Measurements from ENCODE around the gene ENHO.

Gene ENHO

GRCh38 chr9:34520505-34521385, 2.0 kb downstream of the ENHO start:
- peaks cover 2 to 33% (median 23%) of the 10 kb centered on the region in 5 donors for H3K4me1 ChIP-seq (ENCODE audit: control insufficient read depth in 5 of 5, insufficient read depth in 5 of 5, low read length in 5 of 5)
- no peaks in the 10 kb centered on the region for H3K36me3 ChIP-seq (ENCODE audit: control insufficient read depth in 5 of 5, insufficient read depth in 5 of 5, low read length in 5 of 5)
- peaks cover 0 to 5% (median 4%) of the 10 kb centered on the region in 5 donors for H3K27me3 ChIP-seq (ENCODE audit: control insufficient read depth in 5 of 5, insufficient read depth in 4 of 5, low read length in 5 of 5)
- no peak overlapping the region for H3K27ac ChIP-seq (ENCODE audit: low read depth, low read length)
- H3K4me3 ChIP-seq (ENCODE audit: low read depth in 1 of 5, low read length in 5 of 5): no peak overlapping the region
- no peak overlapping the region for H3K9ac ChIP-seq (ENCODE audit: low read length in 5 of 5)
- no peaks in the 10 kb centered on the region for H3K9me3 ChIP-seq (ENCODE audit: control insufficient read depth in 5 of 5, low read length in 5 of 5)

DNA sequence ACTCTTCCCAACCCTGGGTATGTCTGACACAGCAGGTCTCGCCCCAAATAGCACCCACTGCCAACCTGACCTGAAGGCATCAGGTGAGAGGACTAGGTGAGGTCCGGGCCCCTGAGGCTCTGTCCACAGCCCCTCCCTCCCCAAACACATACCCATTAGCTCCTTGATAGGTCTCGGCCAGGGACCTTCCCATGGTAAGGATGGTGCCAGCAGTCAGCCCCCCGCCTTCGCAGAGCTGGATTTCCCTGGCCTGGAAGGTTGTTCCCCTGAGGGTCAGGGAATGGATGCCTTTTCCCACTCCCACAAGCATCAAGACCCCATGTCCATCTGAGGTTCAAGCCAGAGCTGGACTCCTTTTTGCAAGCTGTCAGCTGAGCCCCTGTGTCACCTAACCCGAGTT, 2.7 kb downstream of the ENHO start:
- Histone ChIP-seq H3K4me3 (ENCODE audit: low read depth in 1 of 5, low read length in 5 of 5) (no peak overlapping the region), H3K27me3 (ENCODE audit: control insufficient read depth in 5 of 5, insufficient read depth in 4 of 5, low read length in 5 of 5) (peaks cover 0 to 5% (median 4%) of the 10 kb centered on the region in 5 donors), H3K36me3 (ENCODE audit: control insufficient read depth in 5 of 5, insufficient read depth in 5 of 5, low read length in 5 of 5) (no peaks in the 10 kb centered on the region), H3K4me1 (ENCODE audit: control insufficient read depth in 5 of 5, insufficient read depth in 5 of 5, low read length in 5 of 5) (peaks cover 2 to 33% (median 23%) of the 10 kb centered on the region in 5 donors), H3K9ac (ENCODE audit: low read length in 5 of 5) (no peak overlapping the region), H3K9me3 (ENCODE audit: control insufficient read depth in 5 of 5, low read length in 5 of 5) (no peaks in the 10 kb centered on the region), H3K27ac (ENCODE audit: low read depth, low read length) (no peak overlapping the region)

DNA sequence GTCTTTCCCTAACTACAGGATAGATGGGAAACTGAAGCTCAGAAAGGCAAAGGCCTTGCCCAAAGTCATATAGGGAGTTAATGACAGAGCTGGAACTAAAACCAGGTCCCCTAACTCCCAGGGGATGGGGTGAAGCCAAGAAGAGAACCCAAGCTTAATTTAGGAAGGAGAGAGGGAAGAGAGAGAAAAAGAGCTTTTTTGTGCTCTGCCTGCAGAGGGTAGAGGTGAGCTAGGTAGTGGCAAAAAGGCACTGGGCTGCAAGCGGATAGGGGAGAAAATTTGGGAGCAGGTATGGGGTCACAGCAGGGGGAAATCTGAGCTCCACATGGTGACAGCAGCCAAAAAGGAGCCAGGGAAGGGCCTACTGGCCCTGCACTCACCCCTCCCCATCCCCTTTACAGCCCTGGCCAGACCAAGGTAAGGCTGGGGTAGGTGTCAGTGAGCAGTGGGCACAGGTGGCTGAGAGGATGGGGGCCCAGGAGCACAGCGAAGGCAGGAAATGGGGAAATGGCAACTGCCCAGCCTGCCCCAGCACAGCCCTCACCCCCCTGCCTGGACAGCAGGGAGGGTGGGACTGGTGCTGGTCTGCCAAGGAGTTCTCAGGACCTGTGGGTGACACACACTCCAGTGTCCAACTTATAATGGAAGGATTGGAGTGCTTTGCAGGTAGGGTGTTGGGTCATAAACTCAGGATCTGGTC, 3.3 kb downstream of the ENHO start:
- no peaks in the 10 kb centered on the region for H3K9me3 ChIP-seq (ENCODE audit: control insufficient read depth in 5 of 5, low read length in 5 of 5)
- H3K27ac ChIP-seq (ENCODE audit: low read depth, low read length): no peak overlapping the region
- peaks cover 2 to 33% (median 23%) of the 10 kb centered on the region in 5 donors for H3K4me1 ChIP-seq (ENCODE audit: control insufficient read depth in 5 of 5, insufficient read depth in 5 of 5, low read length in 5 of 5)
- peaks cover 0 to 5% (median 4%) of the 10 kb centered on the region in 5 donors for H3K27me3 ChIP-seq (ENCODE audit: control insufficient read depth in 5 of 5, insufficient read depth in 4 of 5, low read length in 5 of 5)
- H3K36me3 ChIP-seq (ENCODE audit: control insufficient read depth in 5 of 5, insufficient read depth in 5 of 5, low read length in 5 of 5): no peaks in the 10 kb centered on the region
- H3K4me3 ChIP-seq (ENCODE audit: low read depth in 1 of 5, low read length in 5 of 5): no peak overlapping the region
- H3K9ac ChIP-seq (ENCODE audit: low read length in 5 of 5): peak overlapping the region in 1 of 5 donors; percentile 45

- H3K27me3 ChIP-seq (ENCODE audit: control insufficient read depth in 5 of 5, insufficient read depth in 4 of 5, low read length in 5 of 5): peaks cover 0 to 5% (median 4%) of the 10 kb centered on the region in 5 donors
- no peak overlapping the region for H3K27ac ChIP-seq (ENCODE audit: low read depth, low read length)
- H3K4me3 ChIP-seq (ENCODE audit: low read depth in 1 of 5, low read length in 5 of 5): no peak overlapping the region
- H3K9me3 ChIP-seq (ENCODE audit: control insufficient read depth in 5 of 5, low read length in 5 of 5): no peaks in the 10 kb centered on the region
- peaks cover 2 to 33% (median 23%) of the 10 kb centered on the region in 5 donors for H3K4me1 ChIP-seq (ENCODE audit: control insufficient read depth in 5 of 5, insufficient read depth in 5 of 5, low read length in 5 of 5)
- no peaks in the 10 kb centered on the region for H3K36me3 ChIP-seq (ENCODE audit: control insufficient read depth in 5 of 5, insufficient read depth in 5 of 5, low read length in 5 of 5)
- H3K9ac ChIP-seq (ENCODE audit: low read length in 5 of 5): no peak overlapping the region
Observed at GRCh38 chr9:34518896-34519295, 3.9 kb downstream of the ENHO start.

GRCh38 chr9:34518110-34518616, 4.6 kb downstream of the ENHO start:
- no peaks in the 10 kb centered on the region for H3K36me3 ChIP-seq (ENCODE audit: control insufficient read depth in 5 of 5, insufficient read depth in 5 of 5, low read length in 5 of 5)
- peaks cover 0 to 5% (median 4%) of the 10 kb centered on the region in 5 donors for H3K27me3 ChIP-seq (ENCODE audit: control insufficient read depth in 5 of 5, insufficient read depth in 4 of 5, low read length in 5 of 5)
- H3K9me3 ChIP-seq (ENCODE audit: control insufficient read depth in 5 of 5, low read length in 5 of 5): no peaks in the 10 kb centered on the region
- peaks cover 3 to 30% (median 18%) of the 10 kb centered on the region in 5 donors for H3K4me1 ChIP-seq (ENCODE audit: control insufficient read depth in 5 of 5, insufficient read depth in 5 of 5, low read length in 5 of 5)
- H3K27ac ChIP-seq (ENCODE audit: low read depth, low read length): no peak overlapping the region
- H3K4me3 ChIP-seq (ENCODE audit: low read depth in 1 of 5, low read length in 5 of 5): no peak overlapping the region
- H3K9ac ChIP-seq (ENCODE audit: low read length in 5 of 5): no peak overlapping the region

DNA sequence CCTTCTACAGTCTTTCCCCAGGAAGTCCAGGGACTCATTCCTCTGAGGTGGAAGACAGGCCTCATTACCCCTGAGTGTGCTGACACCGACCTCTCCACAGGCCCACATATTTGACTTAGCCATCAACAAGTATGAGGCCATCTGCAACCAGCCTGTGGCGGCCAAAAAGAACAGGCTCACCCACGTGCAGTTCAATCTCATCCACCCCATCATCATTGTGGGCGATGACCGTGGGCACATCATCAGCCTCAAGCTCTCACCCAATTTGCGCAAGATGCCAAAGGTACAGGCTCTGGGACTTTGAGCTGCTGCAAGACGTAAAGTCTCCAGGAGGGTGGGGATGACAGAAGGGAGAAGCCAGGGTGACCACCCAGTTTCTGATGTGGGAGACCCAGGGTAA, 5.6 kb downstream of the ENHO start:
- H3K4me1 ChIP-seq (ENCODE audit: control insufficient read depth in 5 of 5, insufficient read depth in 5 of 5, low read length in 5 of 5): peaks cover 3 to 34% (median 16%) of the 10 kb centered on the region in 5 donors
- no peak overlapping the region for H3K27ac ChIP-seq (ENCODE audit: low read depth, low read length)
- H3K27me3 ChIP-seq (ENCODE audit: control insufficient read depth in 5 of 5, insufficient read depth in 4 of 5, low read length in 5 of 5): peaks cover 0 to 1% (median under 1%) of the 10 kb centered on the region in 5 donors
- H3K9me3 ChIP-seq (ENCODE audit: control insufficient read depth in 5 of 5, low read length in 5 of 5): no peaks in the 10 kb centered on the region
- no peaks in the 10 kb centered on the region for H3K36me3 ChIP-seq (ENCODE audit: control insufficient read depth in 5 of 5, insufficient read depth in 5 of 5, low read length in 5 of 5)
- H3K4me3 ChIP-seq (ENCODE audit: low read depth in 1 of 5, low read length in 5 of 5): no peak overlapping the region
- no peak overlapping the region for H3K9ac ChIP-seq (ENCODE audit: low read length in 5 of 5)

DNA sequence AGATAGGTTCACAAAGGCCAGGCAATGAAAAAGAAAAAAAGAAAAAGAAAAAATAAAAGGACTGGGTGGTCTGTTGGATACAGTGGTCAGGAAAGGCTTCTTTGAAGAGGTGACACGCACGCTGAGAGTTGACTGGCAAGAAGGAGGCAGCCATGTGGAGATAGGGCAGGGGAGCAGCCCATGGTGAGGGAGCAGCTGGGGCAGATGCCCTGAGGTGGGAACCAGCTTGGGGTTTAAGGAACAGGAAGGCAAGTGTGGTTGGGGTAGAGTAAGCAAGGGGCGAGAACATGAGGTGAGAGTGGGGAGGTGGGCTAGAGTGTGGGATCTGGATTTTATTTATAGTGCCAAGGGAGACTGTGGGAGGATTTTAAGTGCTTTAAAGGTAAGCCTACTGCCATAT, 6.8 kb downstream of the ENHO start:
- Histone ChIP-seq H3K9me3 (ENCODE audit: control insufficient read depth in 5 of 5, low read length in 5 of 5) (no peaks in the 10 kb centered on the region), H3K4me3 (ENCODE audit: low read depth in 1 of 5, low read length in 5 of 5) (no peak overlapping the region), H3K4me1 (ENCODE audit: control insufficient read depth in 5 of 5, insufficient read depth in 5 of 5, low read length in 5 of 5) (peaks cover 3 to 36% (median 16%) of the 10 kb centered on the region in 5 donors), H3K27me3 (ENCODE audit: control insufficient read depth in 5 of 5, insufficient read depth in 4 of 5, low read length in 5 of 5) (no peaks in the 10 kb centered on the region), H3K36me3 (ENCODE audit: control insufficient read depth in 5 of 5, insufficient read depth in 5 of 5, low read length in 5 of 5) (no peaks in the 10 kb centered on the region), H3K27ac (ENCODE audit: low read depth, low read length) (no peak overlapping the region), H3K9ac (ENCODE audit: low read length in 5 of 5) (no peak overlapping the region)

GRCh38 chr9:34514816-34515215, 8.0 kb downstream of the ENHO start:
- Histone ChIP-seq H3K27ac (ENCODE audit: low read depth, low read length) (no peak overlapping the region), H3K4me3 (ENCODE audit: low read depth in 1 of 5, low read length in 5 of 5) (no peak overlapping the region), H3K27me3 (ENCODE audit: control insufficient read depth in 5 of 5, insufficient read depth in 4 of 5, low read length in 5 of 5) (no peaks in the 10 kb centered on the region), H3K36me3 (ENCODE audit: control insufficient read depth in 5 of 5, insufficient read depth in 5 of 5, low read length in 5 of 5) (no peaks in the 10 kb centered on the region), H3K9me3 (ENCODE audit: control insufficient read depth in 5 of 5, low read length in 5 of 5) (no peaks in the 10 kb centered on the region), H3K4me1 (ENCODE audit: control insufficient read depth in 5 of 5, insufficient read depth in 5 of 5, low read length in 5 of 5) (peaks cover 3 to 46% (median 16%) of the 10 kb centered on the region in 5 donors), H3K9ac (ENCODE audit: low read length in 5 of 5) (no peak overlapping the region)

- no peaks in the 10 kb centered on the region for H3K36me3 ChIP-seq (ENCODE audit: control insufficient read depth in 5 of 5, insufficient read depth in 5 of 5, low read length in 5 of 5)
- no peaks in the 10 kb centered on the region for H3K27me3 ChIP-seq (ENCODE audit: control insufficient read depth in 5 of 5, insufficient read depth in 4 of 5, low read length in 5 of 5)
- no peak overlapping the region for H3K9ac ChIP-seq (ENCODE audit: low read length in 5 of 5)
- H3K27ac ChIP-seq (ENCODE audit: low read depth, low read length): no peak overlapping the region
- no peak overlapping the region for H3K4me3 ChIP-seq (ENCODE audit: low read depth in 1 of 5, low read length in 5 of 5)
- peaks cover 2 to 43% (median 16%) of the 10 kb centered on the region in 5 donors for H3K4me1 ChIP-seq (ENCODE audit: control insufficient read depth in 5 of 5, insufficient read depth in 5 of 5, low read length in 5 of 5)
- no peaks in the 10 kb centered on the region for H3K9me3 ChIP-seq (ENCODE audit: control insufficient read depth in 5 of 5, low read length in 5 of 5)
Observed at GRCh38 chr9:34514401-34514800, 8.4 kb downstream of the ENHO start.

All from subcutaneous abdominal adipose tissue (tissue), 5 donors.